WERI-Rb-1 (cell line): ENCODE results near the gene ZCRB1.

ENCODE experiments used
- DNase-seq: peaks from one replicate; pipeline ENCODE4 v3.0.0-alpha.2; 2020
- H3K27ac ChIP-seq: fragments of 250-450 bp; sonication (Bioruptor Pico); 2 replicates; pipeline ENCODE4 v1.5.1; 2020; ENCODE audit warnings: mild to moderate bottlenecking, moderate library complexity
- H3K27me3 ChIP-seq: fragments of 250-450 bp; sonication (Bioruptor Pico); 2 replicates; pipeline ENCODE4 v1.5.1; 2021; ENCODE audit warnings: mild to moderate bottlenecking, low read depth, moderate library complexity; ENCODE audit not compliant: insufficient read depth, severe bottlenecking
- H3K36me3 ChIP-seq: fragments of 250-450 bp; sonication (Bioruptor Pico); 2 replicates; pipeline ENCODE4 v1.5.1; 2020; ENCODE audit warnings: mild to moderate bottlenecking, moderate library complexity
- H3K4me3 ChIP-seq: 2 replicates; pipeline ENCODE4 v1.5.1; 2011; ENCODE audit warnings: low read depth, mild to moderate bottlenecking, control low read depth, low read length
- H3K9me3 ChIP-seq: fragments of 250-450 bp; sonication (Bioruptor Pico); 2 replicates; pipeline ENCODE4 v1.5.1; 2021; ENCODE audit warnings: mild to moderate bottlenecking, moderate library complexity; ENCODE audit not compliant: severe bottlenecking
- CTCF ChIP-seq: IDR thresholded peaks from 2 replicates; pipeline ENCODE4 v1.5.1; 2011; ENCODE audit warnings: low read depth, mild to moderate bottlenecking, control low read depth, inconsistent platforms, low read length

The ZCRB1 gene

DNA sequence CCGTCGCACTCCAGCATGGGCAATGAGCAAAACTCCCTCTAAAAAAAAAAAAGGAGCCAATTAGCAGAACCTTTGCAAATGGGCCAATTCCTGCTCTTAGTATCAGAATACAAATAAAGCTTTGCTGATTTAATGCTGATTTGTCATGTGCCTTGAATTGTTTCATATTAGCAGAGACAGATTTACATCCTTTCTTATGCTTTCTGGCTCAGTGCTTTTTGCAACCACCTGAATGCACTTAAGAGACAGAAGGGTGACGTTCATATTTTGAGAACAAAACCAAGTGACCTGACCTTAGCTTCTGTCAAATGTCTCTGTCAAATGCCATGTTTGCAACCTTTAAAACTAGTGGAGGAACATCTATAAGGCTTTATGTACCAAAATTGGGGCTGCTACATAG lies 44.0 kb downstream of the ZCRB1 start:
- Histone ChIP-seq H3K36me3 (no peaks in the 10 kb centered on the region), H3K9me3 (no peaks in the 10 kb centered on the region), H3K27ac (no peak overlapping the region), H3K27me3 (no peaks in the 10 kb centered on the region), H3K4me3 (no peak overlapping the region)
- DNase-seq, result no peak
- no peak for TF ChIP-seq CTCF

- Histone ChIP-seq H3K4me3 (no peak overlapping the region), H3K36me3 (no peaks in the 10 kb centered on the region), H3K27ac (no peak overlapping the region), H3K9me3 (no peaks in the 10 kb centered on the region), H3K27me3 (no peaks in the 10 kb centered on the region)
- DNase-seq, result no peak
- no peak for TF ChIP-seq CTCF
Observed at GRCh38 chr12:42281278-42281677, 44.6 kb downstream of the ZCRB1 start.

DNA sequence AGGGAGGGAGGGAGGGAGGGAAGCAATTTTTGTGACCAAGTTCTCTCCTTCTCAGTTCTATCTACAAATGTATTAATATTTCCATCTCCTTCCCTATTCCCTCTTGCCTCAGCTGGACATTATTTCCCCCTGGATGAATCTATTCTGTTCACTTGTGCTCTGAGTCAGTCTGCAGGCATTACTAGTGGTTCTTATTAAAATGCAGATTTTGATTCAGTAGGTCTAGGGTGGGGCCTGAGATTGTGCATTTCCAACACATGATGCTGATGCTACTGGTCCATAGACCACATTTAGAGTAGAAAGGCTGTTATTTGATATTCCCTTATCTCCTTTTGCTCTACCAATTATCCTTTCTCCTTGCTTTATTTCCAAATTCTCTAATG lies 47.8 kb downstream of the ZCRB1 start:
- H3K4me3 ChIP-seq, result no peak overlapping the region
- TF ChIP-seq CTCF, result no peak
- no peaks in the 10 kb centered on the region for H3K9me3 ChIP-seq
- no peak overlapping the region for H3K27ac ChIP-seq
- no peaks in the 10 kb centered on the region for H3K27me3 ChIP-seq
- no peak for DNase-seq
- no peaks in the 10 kb centered on the region for H3K36me3 ChIP-seq

DNA sequence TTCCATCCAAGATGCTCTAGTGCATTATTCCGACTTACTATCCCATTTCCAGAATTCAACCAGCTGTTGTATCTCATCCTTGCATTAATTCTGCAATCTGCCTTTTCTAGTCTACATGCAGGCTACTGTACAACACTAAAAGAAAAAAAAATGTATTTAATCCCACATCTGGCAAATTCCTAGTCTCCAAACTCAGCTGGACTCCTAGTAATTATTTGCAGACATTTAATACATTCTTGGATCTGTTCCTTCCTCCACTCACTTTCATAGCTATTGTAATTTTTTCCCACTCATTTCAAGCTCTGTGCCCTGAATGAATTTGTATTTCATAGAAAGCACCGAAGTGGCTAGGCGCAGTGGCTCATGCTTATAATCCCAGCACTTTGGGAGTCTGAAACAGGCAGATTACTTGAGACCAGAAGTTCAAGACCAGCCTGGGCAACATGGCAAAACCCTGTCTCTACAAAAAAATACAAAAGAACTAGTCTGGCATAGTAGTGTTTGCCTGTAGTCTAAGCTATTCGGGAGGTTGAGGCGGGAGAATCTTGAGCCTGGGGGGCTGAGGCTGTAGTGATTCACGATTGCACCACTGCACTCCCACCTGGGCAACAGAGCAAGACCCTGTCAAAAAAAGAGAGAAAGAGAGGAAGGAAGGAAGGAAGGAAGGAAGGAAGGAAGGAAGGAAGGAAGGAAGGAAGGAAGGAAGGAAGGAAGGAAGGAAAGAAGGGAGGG lies 48.3 kb downstream of the ZCRB1 start:
- no peaks in the 10 kb centered on the region for H3K9me3 ChIP-seq
- no peak overlapping the region for H3K4me3 ChIP-seq
- H3K27ac ChIP-seq, result no peak overlapping the region
- no peak for DNase-seq
- no peak for TF ChIP-seq CTCF
- H3K27me3 ChIP-seq, result no peaks in the 10 kb centered on the region
- H3K36me3 ChIP-seq, result no peaks in the 10 kb centered on the region

DNA sequence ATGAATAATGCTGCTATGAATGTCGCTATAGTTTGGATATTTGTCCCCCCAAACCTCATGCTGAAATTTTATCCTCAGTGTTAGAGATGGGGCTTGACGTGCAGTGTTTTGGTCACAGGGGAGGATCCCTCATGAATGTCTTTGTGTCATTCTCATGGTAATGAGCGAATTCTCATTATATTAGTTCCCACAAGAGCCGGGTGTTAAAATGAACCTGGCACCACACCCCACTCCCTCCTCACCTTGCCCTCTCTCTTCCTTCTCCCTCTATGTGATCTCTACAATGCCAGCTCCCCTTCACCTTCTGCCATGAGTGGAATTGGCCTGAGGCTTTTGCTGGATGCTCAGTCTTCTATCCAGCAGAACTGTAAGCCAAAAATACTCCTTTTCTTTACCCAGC lies 50.4 kb downstream of the ZCRB1 start:
- H3K4me3 ChIP-seq, result no peak overlapping the region
- H3K36me3 ChIP-seq, result no peaks in the 10 kb centered on the region
- TF ChIP-seq CTCF, result no peak
- no peak overlapping the region for H3K27ac ChIP-seq
- DNase-seq, result no peak
- no peaks in the 10 kb centered on the region for H3K9me3 ChIP-seq
- H3K27me3 ChIP-seq, result no peaks in the 10 kb centered on the region

DNA sequence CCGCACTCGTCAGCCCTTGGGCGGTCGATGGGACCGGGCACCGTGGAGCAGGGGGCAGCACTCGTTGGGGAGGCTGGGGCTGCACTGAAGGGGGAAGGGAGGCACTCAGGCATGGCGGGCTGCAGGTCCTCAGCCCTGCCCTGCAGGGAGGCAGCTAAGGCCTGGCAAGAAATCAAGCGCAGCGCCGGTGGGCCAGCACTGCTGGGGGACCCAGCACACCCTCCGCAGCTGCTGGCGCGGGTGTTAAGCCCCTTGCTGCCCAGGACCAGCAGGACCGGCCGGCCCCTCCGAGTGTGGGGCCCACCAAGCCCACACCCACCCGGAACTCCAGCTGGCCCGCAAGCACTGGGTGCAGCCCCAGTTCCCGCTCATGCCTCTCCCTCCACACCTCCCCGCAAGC lies 52.2 kb downstream of the ZCRB1 start:
- H3K27me3 ChIP-seq, result no peaks in the 10 kb centered on the region
- no peak overlapping the region for H3K27ac ChIP-seq
- H3K4me3 ChIP-seq, result no peak overlapping the region
- no peak for DNase-seq
- H3K9me3 ChIP-seq, result no peaks in the 10 kb centered on the region
- H3K36me3 ChIP-seq, result no peaks in the 10 kb centered on the region
- TF ChIP-seq CTCF, result no peak
